ENCODE data around the gene COL9A3.

DNA sequence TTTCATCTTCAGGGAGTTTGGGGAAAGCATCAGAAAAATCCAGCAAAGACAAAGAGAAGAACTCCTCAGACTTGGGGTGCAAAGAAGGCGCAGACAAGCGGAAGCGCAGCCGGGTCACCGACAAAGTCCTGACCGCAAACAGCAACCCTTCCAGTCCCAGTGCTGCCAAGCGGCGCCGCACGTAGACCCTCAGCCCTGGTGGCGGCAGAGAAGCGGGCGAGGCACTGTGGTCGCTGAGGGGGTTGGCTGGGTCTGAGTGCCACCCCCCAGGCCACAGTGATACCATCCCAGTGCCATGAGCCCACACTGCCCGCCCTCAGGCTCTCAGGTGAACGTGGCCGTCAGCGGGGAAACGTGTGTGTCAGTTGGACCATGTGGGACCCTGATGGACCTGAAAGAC is 17.4 kb upstream of the COL9A3 start:
- no peak for TF ChIP-seq POLR2A (IDR thresholded peaks at IDR 0.05; ENCODE audit: low read depth)
- TF ChIP-seq, protein P1, sequence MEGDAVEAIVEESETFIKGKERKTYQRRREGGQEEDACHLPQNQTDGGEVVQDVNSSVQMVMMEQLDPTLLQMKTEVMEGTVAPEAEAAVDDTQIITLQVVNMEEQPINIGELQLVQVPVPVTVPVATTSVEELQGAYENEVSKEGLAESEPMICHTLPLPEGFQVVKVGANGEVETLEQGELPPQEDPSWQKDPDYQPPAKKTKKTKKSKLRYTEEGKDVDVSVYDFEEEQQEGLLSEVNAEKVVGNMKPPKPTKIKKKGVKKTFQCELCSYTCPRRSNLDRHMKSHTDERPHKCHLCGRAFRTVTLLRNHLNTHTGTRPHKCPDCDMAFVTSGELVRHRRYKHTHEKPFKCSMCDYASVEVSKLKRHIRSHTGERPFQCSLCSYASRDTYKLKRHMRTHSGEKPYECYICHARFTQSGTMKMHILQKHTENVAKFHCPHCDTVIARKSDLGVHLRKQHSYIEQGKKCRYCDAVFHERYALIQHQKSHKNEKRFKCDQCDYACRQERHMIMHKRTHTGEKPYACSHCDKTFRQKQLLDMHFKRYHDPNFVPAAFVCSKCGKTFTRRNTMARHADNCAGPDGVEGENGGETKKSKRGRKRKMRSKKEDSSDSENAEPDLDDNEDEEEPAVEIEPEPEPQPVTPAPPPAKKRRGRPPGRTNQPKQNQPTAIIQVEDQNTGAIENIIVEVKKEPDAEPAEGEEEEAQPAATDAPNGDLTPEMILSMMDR (IDR thresholded peaks at IDR 0.05): no peak

All from esophagus muscularis mucosa (tissue), 3 donors.